ENCODE results near the gene KHDC4.
"Not testable (repeated sequence)": the region's sequence is repeated elsewhere in the genome, so short reads cannot be mapped to it uniquely, and the experiment has no call there.

The KHDC4 gene

DNA sequence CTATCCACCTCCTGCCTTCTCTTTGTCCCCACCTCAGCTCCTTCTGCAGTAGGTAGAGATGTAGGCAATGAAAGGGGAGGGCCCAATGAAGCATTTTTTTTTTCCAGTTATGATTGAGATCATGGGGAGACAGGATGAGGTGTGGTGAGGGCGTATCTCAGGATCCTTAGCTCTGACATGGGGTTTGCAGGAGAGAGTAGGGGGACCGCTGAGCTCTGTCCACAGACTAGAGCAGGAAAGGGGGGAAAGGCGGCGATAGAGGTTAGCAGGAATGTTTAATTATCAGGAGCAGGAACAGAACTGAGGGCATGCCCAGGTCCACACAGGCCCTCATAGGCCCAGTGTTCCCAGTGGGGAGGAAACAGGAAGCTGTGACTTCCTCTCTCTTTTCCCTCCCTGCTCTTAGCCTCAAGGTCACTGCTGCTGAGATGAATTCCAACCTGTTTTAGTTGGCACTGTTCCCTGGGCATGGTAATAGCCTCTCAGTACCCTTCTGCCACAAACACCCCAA, 6.3 kb upstream of the KHDC4 start:
- peak in 1 of 2 experiments; percentile 47 for DNase-seq

- DNase-seq: peak; percentile 70 to 77
Observed at GRCh38 chr1:155938220-155938627, 4.0 kb upstream of the KHDC4 start.

DNA sequence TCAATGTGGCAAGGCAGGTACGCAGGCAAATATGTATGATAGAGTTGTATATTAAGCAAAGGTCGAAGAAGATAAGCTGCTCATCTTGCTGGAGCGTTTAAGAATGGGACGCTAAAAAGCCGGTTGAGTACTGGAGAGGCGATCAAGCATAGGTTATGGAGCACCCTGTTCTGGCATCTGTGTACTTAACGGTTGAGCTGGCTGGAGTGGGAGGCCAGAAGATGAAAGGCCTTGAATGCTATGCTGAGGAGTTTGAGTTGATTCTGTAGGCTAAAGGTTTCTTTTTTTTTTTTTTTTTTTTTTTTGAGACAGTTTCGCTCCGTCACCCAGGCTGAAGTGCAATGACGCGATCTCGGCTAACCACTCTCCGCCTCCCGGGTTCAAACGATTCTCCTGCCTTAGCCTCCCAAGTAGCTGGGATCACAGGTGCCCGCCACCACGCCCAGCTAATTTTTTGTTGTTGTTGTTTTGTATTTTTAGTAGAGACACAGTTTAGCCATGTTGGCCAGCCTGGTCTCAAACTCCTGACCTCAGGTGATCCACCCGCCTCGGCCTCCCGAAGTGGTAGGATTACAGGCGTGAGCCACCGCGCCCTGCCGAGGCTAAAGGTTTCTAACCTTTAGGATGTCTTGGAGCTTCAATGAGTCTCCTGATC, 850 bp upstream of the KHDC4 start:
- peak; percentile 37 to 41 for DNase-seq

DNA sequence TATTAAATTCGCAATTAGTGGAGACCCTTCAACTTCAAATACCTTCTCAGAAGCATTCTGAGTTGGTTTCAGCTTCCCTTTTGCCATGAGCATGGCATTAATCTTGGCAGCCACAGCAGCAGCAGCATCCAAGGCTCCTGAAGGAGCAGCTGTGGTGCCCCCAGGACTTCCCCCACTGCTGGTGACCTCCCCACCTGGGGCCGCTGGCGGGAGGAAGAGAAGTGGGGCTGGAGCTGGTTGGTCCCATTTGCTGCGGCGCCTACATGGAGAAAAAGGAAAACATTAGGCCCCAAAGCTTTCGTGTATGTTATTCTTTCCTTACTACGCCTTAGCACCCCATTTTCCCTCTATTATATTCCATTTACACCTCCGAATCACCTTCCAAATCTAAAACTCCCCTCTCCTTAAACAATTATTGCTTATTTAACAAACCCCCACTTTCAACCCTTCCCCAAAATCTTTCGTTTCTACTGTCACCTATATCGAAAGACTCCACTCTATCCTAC, 569 bp downstream of the KHDC4 start:
- DNase-seq: no peak

- no peak for DNase-seq
Observed at GRCh38 chr1:155932487-155932886, 1.7 kb downstream of the KHDC4 start.

- no peak for DNase-seq
Observed at GRCh38 chr1:155932081-155932480, 2.1 kb downstream of the KHDC4 start.

GRCh38 chr1:155931332-155932038, 2.7 kb downstream of the KHDC4 start:
- no peak for DNase-seq

GRCh38 chr1:155930725-155931124, 3.5 kb downstream of the KHDC4 start:
- DNase-seq: not testable (repeated sequence)

- no peak for DNase-seq
Observed at GRCh38 chr1:155929057-155929456, 5.2 kb downstream of the KHDC4 start.

- no peak for DNase-seq
Observed at GRCh38 chr1:155925506-155925905, 8.7 kb downstream of the KHDC4 start.

DNA sequence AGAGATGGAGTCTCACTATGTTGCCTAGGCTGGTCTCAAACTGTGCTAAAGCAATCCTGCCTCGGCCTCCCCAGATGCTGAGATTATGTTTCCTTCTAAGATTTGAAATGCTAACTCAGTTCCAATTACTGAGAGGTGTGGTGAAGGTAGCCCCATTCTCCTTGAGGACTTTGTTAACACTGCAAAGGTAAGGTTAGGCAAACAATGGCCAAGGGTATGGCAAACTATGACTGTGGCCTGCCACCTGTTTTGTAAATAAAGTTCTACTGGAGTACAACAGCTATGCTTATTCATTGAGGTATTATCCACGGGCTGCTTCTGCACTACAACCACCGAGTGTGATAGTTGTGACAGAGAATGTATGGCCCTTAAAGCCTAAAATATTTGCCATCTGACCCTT, 13.5 kb downstream of the KHDC4 start:
- DNase-seq: no peak

GRCh38 chr1:155919801-155920200, 14.4 kb downstream of the KHDC4 start:
- no peak for DNase-seq

DNA sequence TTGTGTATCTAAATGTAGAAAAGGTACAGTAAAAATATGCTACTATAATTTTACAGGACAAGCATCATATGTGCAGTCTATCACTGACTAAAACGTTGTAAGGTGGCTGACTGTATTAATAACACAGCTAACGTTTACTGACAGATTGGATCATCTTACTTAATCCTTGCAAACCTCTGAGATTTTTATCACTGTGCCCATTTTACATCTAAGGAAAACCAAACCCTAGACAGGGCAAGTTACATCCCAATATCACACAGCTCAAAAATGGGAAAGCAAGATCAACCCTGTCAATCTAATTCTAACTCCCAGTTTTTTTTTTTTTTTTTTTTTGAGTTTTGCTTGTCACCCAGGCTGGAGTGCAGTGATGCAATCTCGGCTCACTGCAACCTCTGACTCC, 15.6 kb downstream of the KHDC4 start:
- DNase-seq: no peak

GRCh38 chr1:155913969-155914757, 20.1 kb downstream of the KHDC4 start:
- no peak for DNase-seq

GRCh38 chr1:155912056-155912536, 22.1 kb downstream of the KHDC4 start:
- no peak for DNase-seq

GRCh38 chr1:155911156-155912055, 22.8 kb downstream of the KHDC4 start, which contains the start of gene RIT1:
Gene RIT1, minus strand, starts transcription at chr1:155911349. Its CDS starts 588 bp downstream, at chr1:155910761.
- peak; percentile 65 to 87 for DNase-seq

GRCh38 chr1:155910621-155911121, 23.5 kb downstream of the KHDC4 start:
- DNase-seq: peak in 1 of 2 experiments; percentile 29

DNA sequence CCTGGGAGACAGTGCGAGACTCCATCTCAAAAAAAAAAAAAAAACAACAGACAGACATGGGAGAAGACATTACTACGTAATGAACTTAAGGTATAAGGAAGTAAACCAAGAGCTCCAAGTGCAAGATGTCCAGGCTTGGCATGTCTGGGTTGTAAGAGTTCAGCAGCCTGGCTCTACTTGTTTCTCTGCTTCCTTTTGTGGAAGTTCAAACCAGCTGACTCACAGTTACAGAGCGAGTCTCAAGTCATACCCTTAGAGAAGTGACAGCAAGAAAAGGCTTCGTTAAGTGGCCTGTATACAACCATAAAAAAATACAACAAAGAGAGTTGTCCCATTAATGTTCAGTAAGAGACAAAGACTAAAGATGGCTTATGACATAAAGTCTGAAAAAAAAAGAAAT, 24.3 kb downstream of the KHDC4 start:
- no peak for DNase-seq

- no peak for DNase-seq
Observed at GRCh38 chr1:155904261-155904660, 30.0 kb downstream of the KHDC4 start.

GRCh38 chr1:155900161-155900560, 34.1 kb downstream of the KHDC4 start:
- DNase-seq: no peak

DNA sequence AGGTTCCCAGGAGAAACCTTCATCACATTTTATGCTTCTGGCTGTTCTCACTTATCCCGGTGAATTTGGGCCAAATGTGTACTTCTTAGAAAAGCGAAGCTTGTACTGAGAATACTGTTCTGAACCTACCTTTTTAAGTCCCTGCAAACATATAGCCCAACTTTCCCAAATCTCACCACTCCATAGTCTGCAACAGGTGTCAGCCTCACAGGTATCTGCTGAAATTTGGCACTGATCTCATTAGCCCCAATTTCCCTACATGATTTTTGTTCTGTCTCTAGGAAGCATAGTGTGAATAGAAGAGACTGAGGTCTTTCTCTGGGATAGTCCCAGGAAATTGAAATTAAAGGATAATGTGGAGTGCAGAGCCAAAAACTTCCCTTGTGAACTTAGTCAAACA, 34.5 kb downstream of the KHDC4 start:
- DNase-seq: no peak

GRCh38 chr1:155898888-155899287, 35.3 kb downstream of the KHDC4 start:
- no peak for DNase-seq
